ENCODE results near the gene ANK3.

The ANK3 gene

DNA sequence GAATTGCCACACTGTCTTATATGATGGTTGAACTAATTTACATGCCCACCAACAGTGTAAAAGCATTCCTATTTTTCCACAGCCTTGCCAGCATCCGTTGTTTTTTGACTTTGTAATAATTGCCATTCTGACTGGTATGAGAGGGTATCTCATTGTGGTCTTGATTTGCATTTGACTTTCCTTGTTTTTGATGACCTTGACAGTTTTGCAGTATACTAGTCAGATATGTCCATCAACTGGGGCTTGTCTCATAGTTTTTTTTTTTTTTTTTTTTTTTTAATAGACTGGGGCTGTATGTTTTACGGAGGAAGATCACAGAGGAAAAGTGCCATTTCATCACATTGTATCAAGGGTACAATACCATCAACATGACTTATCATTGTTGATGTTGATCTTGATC is 220.6 kb downstream of the ANK3 start:
- no peak for DNase-seq

DNA sequence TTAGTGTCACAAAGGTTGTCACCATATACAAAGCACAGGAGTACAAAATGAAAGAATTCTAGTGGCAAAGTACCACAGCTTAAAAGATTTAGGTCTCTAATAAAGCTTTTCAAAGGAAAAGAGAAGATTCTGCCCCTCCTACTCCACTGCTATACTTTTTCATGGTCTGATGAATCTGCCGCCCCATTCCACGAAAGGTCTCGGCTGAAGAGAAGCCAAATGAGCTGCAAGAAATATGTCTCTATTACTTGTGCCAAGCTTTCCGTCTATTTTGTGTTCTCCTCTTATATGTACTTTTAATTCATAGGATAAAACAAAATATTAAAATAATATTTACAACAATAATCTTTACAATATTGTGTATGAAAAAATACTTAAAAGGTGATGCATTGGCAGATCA is 222.6 kb downstream of the ANK3 start:
- no peak for DNase-seq

DNA sequence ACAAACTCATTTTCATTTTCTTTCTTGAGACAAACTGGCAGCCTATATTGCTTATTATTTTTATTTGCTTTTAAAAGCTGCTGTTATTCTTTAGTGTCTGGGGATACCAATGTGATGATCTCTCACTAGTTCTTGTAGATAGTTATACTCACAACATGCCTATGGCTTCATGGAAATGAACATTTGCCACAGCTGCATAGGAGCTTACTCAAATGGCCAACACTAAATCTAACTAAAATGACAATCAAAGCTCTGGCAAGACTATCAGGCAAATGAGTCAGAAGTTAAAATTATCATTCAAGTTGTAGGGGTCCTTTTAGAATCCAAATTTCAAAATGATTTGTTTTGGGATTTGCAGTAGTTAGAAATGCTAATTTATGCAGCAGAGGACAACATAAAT is 225.9 kb downstream of the ANK3 start:
- no peak for DNase-seq

DNA sequence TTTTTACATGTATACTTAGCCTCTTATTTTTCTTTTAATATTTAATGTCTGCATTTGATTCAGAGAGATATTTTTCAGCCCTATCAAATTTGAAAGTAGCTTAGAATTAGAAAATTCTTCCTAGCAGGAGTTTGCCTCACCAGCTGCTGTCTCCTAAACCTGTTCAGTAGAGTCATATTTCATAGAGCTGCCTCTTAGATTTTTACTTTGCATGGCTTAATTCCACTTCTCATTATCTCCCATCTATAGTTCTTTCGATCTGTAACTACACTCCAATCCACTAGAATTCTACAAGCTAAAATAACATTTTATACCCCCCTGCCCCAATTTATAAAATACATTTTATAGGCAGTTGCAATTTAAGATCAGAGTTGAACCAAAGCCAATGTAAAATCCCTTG is 227.0 kb downstream of the ANK3 start:
- peak in 1 of 3 experiments; percentile 10 for DNase-seq

DNA sequence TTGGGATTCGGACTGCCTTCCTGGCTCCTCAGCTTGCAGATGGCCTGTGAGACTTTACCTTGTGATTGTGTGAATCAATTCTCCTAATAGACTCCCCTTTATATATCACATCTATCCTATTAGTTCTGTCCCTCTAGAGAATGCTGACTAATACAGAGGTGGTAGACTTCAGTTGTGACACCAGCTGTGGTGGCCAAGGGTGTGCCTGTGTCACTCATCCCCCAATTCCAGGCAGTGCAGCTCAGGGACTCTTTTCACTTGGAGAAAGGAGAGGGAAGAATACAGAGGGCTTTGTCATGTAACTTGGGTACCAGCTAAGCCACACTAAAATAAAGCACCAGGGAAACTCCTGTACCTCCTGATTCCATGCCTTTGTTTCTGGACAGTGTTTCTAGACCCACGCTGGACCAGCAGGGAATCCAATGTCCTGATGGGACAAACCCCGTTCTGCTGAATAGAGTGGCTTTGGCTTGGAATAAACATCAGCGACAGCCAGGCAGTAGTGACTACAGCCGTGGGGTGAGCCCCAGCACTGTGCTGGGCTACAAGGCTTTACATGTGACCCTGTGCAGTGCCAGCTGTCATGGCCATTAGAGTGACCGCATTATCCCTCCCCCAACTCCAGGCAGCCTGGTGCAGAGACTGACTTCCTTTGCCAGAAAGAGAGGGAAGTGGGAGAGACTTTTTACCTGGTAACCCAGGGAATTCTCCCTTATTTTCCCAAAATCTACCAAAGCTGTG is 233.6 kb downstream of the ANK3 start:
- no peak for DNase-seq

DNA sequence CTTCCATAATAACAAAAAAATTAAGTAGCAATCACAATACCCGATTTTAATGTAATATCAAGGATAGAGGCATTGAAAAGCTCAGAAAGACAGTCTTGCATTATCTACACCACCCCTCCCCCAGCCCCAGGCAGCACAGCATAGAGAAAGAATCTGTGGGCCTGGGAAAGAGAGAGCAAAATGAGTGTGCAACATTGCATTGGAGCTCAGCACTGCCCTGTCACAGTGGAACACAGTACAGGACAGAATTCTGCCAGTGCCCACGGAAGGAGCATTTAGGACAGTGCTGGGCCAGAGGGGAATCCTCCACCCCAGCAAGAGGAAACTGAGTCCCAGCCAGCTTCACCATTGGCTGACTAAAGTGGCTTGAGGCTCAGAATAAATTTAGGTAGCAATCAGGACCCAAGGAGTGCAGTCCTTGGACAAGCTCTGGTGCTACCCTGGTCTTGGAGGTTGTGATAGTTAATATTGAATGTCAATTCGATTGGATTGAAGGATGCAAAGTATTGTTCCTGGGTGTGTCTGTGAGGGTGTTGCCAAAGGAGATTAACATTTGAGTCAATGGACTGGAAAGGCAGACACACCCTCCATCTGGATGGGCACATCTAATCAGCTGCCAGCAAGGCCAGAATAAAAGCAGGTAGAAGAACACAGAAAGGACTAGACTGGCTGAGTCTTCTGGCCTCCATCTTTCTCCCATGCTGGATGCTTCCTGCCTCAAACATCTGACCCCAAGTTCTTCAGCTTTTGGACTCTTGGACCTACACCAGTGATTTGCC is 234.4 kb downstream of the ANK3 start:
- DNase-seq: no peak

DNA sequence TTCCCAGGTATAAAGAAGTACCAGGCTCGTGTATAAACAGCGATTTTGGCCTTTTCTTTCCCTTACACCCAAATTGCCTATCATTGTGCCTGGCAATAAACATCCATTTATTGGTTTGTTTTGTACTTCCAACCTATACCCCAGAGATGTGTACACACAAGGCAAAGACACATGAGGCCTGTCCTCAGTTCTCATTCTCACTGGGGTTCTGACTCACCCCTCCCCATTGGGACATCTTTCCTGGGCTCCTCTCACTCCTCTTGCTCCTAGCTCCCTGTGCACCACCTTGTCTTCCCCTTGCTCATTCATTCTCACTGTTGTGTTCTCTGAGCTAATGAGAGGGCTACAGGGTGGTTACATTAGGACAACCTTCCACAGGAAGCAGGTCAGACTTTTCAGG is 240.7 kb downstream of the ANK3 start:
- no peak for DNase-seq

DNA sequence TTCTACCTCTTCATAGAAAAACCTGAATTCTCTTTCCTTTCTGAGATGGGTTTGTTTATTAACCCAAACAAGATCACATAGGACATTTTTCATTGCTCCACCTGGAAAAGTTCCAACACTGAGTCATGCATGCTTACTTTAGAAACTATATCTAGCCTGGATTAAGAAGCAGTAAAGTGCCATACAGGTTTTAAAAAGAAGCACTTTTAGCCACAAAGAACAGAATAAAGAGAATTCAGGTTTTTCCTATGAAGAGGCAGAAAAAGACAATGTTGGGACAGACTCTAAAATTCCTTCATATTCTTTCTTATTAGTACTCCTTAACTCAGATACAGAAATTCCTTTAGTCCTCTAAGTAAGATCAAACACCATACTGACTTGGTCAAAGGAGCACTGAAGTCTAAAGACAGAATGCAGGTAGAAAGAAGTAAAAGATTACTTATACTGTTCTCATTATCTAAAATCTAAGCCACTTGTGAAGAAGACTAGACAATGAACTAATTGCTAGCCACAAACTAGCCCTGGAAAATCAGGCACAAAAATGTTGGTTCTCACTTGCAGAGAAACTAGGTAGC is 241.3 kb downstream of the ANK3 start:
- DNase-seq: no peak

DNA sequence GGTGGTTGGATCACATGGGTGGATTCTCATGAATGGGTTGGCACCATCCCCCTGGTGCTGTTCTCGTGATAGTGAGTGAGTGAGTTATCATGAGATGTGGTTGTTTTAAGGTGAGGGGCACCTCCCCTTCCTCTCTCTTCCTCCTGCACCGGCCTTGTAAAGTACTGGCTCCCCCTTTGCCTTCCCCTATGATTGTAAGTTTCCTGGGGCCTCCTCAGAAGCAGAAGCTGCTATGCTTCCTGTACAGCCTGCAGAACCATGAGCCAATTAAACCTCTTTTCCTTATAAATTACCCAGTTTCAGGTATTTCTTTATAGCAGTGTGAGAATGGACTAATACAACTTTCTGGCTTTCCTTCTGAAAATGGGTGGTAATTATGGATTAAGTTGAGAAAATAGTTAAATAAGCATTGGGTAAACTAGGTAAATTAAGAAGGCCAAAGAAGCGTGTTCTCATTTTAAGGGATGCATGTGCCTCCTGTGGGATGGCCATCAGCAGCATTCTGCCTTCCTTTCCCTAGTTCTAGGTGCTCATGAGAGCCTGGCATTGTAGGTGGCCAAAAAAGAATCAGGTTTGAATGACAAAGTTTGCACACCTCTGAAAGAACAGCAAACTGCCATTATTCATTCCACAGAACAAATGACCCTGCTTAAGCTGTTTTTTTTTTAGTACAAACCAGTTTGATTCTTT is 242.0 kb downstream of the ANK3 start:
- DNase-seq: no peak

DNA sequence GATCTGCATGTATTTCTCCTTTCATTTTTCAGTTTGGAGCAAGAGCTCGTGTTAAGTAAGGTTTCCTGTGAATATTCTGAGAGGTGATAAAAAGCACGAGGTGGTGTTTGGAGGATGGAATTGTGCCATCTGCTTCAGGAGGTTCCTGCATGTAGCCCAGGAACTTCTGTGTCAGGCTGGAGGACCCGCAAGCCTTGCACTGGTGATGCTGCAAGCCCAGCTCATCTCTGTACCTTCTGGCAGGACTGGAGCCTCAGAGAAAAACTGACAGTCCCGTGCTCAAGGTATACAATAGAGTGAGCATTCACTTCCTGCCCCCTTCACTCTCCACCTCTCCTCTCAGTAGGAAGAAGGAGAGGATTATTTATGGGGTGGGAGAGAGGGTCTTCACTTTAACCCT is 242.7 kb downstream of the ANK3 start:
- no peak for DNase-seq

DNA sequence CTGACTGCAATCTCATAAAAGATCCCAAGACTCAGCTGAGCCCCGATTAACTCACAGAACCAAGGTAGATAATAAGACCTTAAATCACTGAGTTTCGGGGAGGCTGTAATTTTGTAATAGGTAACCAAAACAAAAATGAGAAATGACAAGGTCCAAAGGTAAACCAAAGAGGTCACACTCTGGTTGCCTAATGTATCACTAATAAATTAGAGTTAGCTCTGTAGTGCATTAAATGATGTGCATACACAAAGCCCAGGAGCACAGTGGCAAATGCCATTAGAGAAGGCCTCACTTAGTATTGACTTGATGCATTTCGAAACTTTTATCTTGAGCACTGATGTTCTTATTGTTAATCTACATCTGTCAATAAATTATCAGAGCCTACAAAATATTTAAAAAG is 245.6 kb downstream of the ANK3 start:
- DNase-seq: no peak

DNA sequence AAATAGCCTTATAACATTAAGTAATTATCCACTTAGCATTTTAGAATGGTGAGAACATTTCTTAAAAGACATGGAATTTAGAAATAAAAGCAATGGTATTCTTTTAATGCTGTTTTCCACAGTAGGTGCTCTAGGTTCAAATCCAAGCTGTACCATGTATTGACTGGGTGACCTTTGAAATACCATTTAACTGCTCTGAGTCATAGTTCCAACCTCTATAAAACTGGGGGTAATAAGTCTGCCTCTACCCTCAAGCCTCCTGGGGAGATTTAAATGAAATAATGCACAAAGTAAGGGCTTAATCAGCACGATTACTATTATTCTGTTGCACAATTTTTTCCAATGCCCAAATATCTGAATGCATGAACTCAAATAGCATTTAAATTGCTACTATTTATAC is 246.9 kb downstream of the ANK3 start:
- no peak for DNase-seq

DNA sequence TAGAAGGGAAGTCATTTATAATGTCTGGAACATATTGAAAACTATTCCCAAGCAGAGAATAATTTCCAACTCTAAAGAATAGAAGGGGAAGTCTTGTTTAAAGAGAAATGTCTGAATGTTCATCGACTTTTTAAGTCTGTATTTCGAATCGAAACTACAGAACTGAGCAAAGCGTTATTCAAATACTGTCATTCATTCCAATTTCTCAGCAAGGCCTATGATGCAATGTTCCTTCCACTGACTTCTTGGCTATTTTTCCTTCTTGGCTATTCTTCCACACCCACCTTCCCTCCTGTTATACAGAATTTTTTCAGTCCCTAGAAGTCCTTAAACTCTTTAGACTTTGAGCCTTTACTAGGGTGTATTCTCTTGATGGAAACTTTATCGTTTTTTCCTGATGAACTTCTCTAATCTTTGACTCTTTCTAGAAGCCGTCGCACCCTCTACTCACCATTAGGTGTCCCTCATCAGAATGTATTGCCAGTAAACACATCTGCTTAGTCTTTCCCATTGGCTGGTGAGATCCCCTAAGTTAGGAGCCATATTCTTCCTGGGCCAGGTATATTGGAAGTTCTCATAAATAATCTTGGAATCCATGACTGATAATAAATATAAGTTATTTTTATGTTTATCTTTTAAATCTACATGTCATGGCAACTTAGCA is 247.6 kb downstream of the ANK3 start:
- no peak for DNase-seq

DNA sequence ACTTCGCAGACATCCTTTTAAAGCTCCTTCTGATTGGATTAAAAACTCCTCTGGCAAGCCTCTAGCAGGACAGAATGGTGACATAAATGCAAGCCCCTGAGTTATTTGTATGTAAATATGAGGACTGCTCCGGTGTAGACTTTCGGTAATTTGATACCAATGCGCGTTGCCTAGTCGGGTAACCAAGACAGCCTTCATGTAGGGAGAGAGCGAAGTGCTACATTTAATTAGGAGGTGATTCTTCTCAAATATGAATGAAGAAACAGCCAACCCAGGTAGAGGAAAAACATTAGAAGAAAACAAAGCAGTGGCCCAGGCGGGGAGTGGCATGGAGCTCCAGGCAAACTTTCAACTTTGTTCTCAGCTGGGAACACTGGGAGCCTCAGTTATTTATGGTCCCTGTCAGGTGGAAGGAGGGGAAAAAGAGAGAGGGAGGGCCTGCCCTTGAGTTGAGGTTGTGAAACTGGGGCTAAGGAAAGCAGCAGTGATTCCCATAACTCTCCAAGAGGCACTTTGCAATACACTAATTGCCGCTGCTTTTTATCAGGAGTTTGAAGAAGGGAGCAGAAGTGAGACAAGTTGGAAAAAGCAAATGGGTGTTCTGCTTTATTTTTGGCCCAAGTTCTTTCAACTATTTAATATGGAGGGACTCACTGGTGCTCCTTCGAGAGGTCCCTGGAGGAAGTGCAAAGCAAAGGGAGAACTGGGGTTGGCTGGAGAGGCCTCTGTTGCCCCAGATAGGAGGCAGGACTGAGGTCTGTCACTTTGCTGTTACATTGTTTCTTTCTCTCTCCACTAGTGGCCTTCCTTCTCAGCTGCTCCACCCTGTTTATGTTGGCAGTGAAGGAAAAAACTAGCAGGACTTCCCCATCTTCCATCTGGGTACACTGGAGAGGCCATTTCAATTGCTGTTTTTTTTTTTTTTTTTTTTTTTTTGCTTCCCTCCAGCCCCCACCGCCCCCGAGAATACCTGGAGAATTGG is 248.7 kb downstream of the ANK3 start:
- peak; percentile 24 to 71 (median 44) for DNase-seq

DNA sequence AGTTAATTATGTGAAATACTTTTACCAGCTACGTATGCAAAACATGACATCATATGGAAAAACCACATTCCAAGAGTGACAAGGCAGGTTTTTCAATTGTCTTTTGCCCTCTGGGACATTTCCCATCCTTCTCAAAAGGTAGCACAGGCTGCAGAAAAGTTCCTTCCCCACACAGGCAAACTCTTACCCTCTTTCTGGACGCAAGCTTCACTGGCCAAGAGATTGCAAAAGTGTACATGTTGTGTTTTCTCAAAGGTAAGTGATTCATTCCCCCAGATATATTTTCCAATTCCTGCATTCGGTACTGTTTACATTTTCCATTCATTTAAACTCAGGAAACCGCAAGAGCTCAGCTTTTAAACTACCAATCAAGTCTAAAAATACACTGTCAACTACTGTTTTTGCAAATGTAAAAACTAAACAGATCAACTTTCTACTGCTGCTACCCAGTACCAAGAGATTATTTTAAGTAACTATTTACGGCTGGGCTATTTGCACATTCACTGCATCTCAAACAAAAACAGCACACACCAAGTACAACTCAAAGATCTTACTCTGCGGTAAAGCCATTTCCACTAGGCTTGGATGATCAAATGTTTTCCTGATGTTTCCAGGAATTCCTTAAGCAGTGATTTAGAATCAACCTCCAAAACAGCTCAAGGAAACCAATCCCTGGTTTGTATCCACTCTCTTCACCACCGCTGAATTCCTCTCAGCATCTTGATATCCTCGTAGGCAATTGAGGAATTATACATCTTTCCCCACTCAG is 249.7 kb downstream of the ANK3 start:
- DNase-seq: peak in 1 of 3 experiments; percentile 21

DNA sequence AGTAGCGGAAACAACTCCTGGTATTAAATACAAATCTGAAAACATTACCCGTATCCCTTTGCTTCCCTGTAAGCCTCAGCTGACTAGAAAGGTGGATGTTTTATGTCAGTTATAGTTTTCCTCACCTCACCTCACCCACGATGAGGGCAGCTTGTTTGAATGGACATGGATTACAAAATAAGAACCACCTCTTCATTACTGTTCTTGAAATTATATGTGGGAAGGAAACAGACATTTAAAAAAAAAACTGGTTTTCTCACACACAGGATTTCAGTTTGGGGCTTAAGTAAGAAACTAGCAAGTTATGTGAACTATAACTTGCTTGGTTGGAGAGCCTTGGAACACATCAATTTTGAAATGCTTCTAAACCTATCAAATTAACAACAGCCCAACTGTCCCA is 250.4 kb downstream of the ANK3 start:
- DNase-seq: no peak

DNA sequence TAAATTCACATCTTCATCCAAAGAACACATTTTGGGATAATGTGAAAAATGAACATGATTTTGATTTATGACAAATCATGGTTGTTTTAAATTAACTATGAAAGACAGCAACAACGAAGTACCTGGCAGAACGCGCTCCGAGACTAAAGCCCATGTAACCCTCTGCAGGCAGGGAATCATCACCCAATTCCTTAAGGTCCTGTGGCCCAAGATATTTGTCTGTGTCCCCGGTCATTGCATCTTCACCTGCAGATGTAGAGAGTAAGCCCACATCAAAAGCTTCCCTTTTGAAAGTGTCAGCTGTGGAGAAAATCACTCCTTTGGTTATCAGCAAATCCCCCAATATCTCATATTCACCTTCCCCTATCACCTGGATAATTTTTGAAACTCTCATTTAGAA is 250.8 kb downstream of the ANK3 start:
- no peak for DNase-seq

DNA sequence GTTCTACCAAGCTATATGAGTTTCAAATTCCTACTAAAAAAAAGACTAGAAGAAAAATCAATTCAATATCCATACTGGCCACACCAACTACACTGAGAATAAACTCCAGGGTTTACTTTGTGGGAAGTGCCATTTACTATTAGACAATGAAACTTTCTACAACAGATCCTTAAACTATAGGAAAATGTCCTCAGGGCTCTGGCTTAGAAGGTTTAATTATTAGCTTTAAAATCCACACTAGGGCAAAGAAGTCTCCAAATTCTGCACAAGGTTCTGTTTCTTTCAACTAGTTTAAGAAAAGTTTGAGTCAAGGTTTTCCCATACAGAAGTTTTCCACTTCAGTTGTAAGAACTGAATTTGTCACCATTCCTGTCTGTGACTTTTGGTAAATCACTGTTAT is 251.6 kb downstream of the ANK3 start:
- no peak for DNase-seq

DNA sequence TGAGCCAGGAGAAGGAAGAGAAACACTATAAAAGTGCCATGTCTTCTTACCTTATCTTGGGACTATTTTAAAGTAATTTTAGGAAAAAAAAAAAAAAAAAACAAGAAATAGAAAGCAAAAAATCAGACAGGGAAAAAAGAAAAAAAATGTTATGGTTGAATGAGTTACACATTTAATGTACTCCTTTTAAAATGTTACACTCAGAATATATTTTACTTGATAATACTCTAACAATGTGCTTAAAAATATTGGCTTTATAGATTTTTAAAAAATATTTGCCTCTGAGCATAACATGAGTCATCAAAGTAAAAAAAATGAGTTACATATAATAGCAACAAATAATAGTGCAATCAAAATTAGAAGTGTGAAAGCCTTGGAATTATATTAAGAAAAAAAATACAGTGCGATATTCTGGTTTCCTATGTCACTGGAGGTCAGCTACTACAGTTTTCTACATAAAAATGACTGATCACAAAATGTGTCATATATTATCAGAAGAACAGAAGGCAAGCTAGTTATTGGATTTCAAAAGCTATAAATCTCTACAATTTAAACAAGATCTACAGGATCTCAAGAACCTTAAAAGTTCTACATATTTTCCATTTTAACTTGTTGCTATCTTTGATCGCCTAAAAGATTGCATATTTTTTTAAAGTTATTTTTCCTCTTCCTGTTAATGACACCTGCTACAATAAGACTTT is 252.2 kb downstream of the ANK3 start:
- DNase-seq: no peak

DNA sequence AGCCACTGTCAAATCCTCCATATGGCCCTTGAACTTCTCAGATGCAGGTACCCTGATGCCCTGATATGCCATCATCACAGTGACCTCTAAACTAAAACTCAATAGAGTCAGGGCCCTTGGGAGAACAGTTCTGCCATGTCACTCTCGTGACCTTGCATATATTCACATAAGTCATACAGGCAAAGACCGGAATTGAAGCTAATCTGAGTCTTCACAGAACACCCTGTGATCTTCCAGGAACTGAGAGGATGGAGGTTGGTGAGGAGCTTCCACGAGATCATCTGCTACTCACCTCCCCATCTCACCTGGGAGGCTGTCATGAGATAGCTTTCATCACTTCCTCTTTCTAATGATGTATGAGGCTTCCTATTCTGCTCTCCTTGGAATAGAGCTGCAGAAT is 254.7 kb downstream of the ANK3 start:
- DNase-seq: no peak
